ENCODE results near the gene NRDC.
"Not testable (repeated sequence)": the region's sequence is repeated elsewhere in the genome, so short reads cannot be mapped to it uniquely, and the experiment has no call there.

NRDC gene

DNA sequence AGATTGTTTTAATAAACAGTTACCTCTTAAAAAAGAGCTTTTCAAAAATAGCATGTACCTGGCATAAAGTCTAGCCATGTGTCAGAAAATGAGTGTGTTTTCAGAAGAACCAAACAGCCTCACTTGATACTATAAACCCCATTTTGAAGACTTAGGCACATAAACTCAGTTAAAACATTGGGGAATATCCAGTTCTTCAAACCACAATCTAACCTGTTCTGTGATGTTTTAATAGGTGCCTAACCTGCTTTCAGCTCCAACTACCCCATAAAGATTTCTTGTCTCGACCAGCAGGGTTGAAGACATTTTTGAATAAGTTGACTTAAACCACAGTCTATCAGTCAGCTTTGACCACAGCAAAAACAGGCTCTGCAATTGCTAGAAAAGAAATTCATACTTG lies 41.3 kb downstream of the NRDC start:
- DNase-seq (ENCODE audit: low read depth): peak; percentile 69
- TF ChIP-seq, protein P1, sequence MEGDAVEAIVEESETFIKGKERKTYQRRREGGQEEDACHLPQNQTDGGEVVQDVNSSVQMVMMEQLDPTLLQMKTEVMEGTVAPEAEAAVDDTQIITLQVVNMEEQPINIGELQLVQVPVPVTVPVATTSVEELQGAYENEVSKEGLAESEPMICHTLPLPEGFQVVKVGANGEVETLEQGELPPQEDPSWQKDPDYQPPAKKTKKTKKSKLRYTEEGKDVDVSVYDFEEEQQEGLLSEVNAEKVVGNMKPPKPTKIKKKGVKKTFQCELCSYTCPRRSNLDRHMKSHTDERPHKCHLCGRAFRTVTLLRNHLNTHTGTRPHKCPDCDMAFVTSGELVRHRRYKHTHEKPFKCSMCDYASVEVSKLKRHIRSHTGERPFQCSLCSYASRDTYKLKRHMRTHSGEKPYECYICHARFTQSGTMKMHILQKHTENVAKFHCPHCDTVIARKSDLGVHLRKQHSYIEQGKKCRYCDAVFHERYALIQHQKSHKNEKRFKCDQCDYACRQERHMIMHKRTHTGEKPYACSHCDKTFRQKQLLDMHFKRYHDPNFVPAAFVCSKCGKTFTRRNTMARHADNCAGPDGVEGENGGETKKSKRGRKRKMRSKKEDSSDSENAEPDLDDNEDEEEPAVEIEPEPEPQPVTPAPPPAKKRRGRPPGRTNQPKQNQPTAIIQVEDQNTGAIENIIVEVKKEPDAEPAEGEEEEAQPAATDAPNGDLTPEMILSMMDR (IDR thresholded peaks at IDR 0.05; ENCODE audit: control insufficient read depth, extremely low read depth, insufficient read depth): no peak
- H3K4me3 ChIP-seq (ENCODE audit: low read depth, low read length): no peak overlapping the region

DNA sequence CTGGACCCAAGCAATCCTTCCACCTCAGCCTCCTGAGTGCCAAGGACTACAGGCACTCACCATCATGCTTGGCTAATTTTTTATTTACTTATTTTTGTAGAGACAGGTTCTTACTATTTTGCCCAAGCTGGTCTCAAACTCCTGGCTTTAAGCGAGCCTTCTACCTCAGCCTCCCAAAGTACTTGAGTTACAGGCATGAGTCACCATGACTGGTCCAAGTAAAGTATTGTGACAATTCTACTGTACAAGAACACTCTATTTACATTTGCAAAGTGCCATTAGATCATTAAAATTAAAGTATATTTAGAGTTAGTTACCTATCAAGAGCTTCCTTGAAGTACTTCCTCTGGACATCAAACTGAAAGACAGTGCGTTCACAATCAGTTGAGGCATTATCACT lies 44.8 kb downstream of the NRDC start:
- no peak for DNase-seq (ENCODE audit: low read depth)
- no peak overlapping the region for H3K4me3 ChIP-seq (ENCODE audit: low read depth, low read length)
- TF ChIP-seq, protein P1 (IDR thresholded peaks at IDR 0.05; ENCODE audit: control insufficient read depth, extremely low read depth, insufficient read depth): no peak

DNA sequence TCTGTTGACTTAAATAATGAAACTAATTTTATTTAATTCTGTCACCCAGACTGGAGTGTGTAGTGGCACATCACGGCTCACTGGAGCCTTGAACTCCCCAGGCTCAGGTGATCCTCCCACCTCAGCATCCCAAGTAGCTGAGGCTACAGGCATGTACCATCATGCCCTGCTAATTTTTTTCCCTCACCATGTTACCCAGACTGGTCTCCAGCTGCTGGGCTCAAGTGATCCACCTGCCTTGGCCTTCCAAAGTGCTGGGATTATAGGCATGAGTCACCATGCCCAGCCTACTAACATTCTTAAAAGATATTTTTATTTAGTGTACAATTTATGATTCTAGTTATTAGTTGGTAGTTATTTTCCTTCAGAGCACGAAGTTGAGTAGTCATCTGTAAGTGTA lies 49.5 kb downstream of the NRDC start:
- no peak for DNase-seq (ENCODE audit: low read depth)
- TF ChIP-seq, protein P1 (IDR thresholded peaks at IDR 0.05; ENCODE audit: control insufficient read depth, extremely low read depth, insufficient read depth): no peak
- H3K4me3 ChIP-seq (ENCODE audit: low read depth, low read length): no peak overlapping the region

DNA sequence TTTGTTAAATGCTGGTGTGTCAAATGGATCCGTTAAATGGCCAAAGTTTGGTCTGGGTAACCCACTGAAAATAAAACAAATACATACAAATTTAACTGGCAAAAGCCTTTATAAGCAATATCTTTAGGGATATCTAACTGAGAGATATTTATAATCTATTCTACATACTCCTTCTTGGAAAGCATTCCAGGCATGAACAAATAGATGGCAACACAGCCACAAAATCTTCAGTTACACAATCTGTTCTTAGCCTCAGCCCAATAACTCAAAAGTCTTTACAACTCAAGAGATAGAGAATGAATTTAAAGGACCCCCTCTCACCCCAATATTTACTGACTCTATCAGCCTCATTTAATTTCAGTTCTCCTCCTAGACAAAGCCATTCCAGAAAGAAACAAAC lies 58.7 kb downstream of the NRDC start:
- TF ChIP-seq, protein P1 (IDR thresholded peaks at IDR 0.05; ENCODE audit: control insufficient read depth, extremely low read depth, insufficient read depth): no peak
- H3K4me3 ChIP-seq (ENCODE audit: low read depth, low read length): no peak overlapping the region
- DNase-seq (ENCODE audit: low read depth): no peak

DNA sequence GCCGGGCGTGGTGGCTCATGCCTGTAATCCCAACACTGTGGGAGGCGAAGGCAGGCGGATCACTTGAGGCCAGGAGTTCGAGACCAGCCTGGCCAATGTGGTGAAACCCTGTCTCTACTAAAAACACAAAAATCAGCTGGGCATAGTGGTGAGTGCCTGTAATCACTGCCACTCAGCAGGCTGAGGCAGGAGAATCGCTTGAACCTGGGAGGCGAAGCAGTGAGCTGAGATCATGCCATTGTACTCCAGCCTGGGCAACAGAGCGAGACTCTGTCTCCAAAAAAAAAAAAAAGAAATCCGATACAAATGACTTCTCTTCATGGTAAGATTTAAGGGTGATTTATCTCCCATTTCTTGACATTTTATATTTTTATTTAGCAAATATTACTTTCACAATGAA lies 59.5 kb downstream of the NRDC start:
- H3K4me3 ChIP-seq (ENCODE audit: low read depth, low read length); DNase-seq (ENCODE audit: low read depth): not testable (repeated sequence)

DNA sequence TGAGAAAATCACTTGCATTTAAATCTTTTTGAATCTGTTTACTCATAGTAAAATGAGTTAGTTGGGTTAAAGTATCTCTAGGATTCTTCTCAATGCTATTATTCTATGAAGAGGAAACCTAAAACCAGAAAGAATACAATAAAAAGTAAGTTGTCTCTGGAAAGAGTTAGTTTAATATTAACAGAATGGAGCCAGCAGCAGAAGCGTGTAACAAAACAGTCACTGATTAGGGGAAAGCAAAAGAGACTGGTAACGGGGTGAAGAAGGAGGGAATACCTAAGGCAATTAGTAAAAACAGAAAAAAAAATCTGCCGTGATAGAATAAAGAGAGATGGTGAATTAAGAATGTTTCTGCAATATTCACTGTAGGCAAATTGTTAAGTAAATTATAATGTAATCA lies 60.0 kb downstream of the NRDC start:
- TF ChIP-seq, protein P1 (IDR thresholded peaks at IDR 0.05; ENCODE audit: control insufficient read depth, extremely low read depth, insufficient read depth): no peak
- DNase-seq (ENCODE audit: low read depth): no peak
- H3K4me3 ChIP-seq (ENCODE audit: low read depth, low read length): no peak overlapping the region

DNA sequence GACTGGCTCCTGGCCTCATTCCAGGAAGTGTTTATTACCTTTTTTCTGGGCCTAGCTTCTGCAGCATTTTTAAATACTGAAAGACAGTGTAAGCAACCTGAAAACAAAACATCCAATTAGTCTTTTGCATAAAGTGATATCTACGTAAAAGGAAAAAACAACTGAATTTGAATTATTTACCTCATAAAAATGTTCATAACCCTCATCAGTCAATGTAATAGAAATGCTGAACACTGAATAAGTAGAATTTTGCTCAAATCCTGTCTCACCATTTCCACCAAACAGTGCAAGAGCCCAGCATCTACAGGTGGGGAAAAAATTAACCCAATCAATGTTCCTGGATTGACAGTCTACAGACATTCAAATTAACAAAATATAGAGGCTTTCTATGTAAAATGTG lies 64.0 kb downstream of the NRDC start:
- H3K4me3 ChIP-seq (ENCODE audit: low read depth, low read length): no peak overlapping the region
- DNase-seq (ENCODE audit: low read depth): no peak
- TF ChIP-seq, protein P1 (IDR thresholded peaks at IDR 0.05; ENCODE audit: control insufficient read depth, extremely low read depth, insufficient read depth): no peak

DNA sequence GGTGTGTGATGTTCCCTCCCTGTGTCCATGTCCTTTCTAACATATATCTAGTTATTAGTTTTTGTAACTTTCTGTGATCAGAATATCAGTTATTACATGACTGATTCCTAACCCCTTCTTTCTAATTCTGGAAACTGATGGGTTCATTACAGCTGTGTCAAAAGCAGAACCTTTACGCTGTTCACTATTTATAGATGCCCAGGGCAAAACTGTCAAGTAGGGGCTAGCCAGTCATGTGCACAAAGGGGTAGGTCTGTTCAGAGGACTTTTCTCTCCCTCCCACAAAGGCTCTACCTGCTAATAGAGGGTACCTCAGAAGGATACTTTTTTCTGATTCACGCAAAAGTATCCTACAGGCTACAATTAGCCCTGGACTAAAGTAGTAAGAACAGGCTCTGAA lies 79.2 kb downstream of the NRDC start:
- TF ChIP-seq, protein P1 (IDR thresholded peaks at IDR 0.05; ENCODE audit: control insufficient read depth, extremely low read depth, insufficient read depth): no peak
- DNase-seq (ENCODE audit: low read depth): no peak

More for the DNA sequence above, 79.2 kb downstream of the NRDC start:
- H3K4me3 ChIP-seq (ENCODE audit: low read depth, low read length): no peak overlapping the region

Data from LNCaP clone FGC (cell line).